Coronary artery (tissue), 2 donors: ENCODE measurements around the gene ISYNA1.

Source experiments
- DNase-seq: peaks from one replicate; pipeline ENCODE4 v3.0.0-alpha.2; 2017; ENCODE audit warnings: low spot score
- H3K27ac ChIP-seq, 2 donors: fragments of 200-600 bp; sonication (generic); one replicate each; pipeline ENCODE4 v1.5.1; 2016 to 2019
- H3K4me3 ChIP-seq: fragments of 200-600 bp; sonication (generic); 2 replicates; pipeline ENCODE4 v1.5.1; 2016; ENCODE audit warnings: mild to moderate bottlenecking, moderate library complexity
- CTCF ChIP-seq: fragments of 200-600 bp; sonication (generic); IDR thresholded peaks from one replicate; pipeline ENCODE4 v1.5.1; 2019; ENCODE audit warnings: antibody characterized with exemption

Gene ISYNA1

DNA sequence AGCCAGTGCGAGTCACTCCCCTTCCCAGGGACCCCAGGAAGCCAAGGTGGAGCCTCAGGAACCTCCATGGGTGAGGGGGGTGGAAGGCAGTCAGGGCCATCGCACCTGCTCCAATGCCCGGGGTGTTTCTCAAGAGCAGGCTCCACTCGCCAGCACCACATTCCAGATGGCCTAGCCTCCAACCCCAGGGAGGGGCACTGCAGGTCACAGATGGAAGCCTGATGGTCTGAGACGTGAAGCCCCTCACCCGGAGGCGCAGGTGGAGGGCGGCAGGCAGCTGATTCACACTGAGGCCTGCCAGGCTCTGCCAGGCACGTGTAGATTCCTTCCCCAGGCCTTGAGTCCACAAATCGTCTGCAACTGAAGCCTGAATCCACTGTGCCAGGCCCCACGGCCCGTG is 23.0 kb upstream of the ISYNA1 start:
- no peak for DNase-seq
- Histone ChIP-seq H3K4me3 (no peak overlapping the region), H3K27ac (peak overlapping the region; percentile 68 to 98)
- TF ChIP-seq CTCF: no peak

DNA sequence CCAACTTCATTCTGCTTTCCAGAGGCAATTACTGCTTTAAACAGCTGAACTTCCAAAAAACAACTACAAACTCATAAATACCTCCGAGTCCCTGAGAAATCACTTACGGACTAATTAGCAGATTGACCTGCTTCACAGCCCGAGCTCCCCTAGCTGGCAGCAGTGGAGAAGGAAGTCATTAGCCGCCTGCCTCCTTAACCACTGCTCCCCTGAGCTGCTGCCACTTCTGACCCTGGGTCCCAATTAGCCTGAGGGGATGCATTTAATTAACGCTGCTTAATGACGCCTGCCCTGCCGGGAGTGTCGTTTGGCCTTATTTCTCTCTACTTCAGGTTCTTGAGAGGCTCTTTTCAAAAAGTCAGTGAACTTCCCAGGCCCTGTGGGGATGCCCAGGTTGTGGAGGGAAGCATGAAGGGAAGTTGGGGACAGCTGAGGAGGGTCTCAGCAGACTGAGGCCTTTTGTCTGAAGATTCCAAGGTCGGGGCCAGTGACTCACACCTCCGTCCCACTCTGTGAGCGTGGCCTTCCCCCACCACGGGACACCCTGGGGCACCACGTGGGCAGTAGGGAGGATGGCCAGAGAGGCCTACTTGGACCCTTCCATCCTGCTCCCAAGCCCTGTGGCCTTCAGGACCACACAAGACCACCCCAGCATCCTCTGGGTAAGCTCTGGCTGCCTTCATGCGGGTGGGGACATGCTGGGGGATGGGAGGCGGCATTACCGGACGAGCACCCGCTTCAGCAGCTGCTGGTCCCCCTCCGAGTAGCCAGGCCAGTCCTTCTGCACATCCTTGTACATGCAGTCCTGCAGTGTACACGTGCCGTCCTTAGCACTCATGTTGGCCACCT is 19.8 kb upstream of the ISYNA1 start:
- Histone ChIP-seq H3K4me3 (no peak overlapping the region), H3K27ac (peak overlapping the region; percentile 1 to 83)
- TF ChIP-seq CTCF: no peak
- DNase-seq: no peak

- Histone ChIP-seq H3K27ac (peak overlapping the region; percentile 26 to 83), H3K4me3 (no peak overlapping the region)
- no peak for DNase-seq
- no peak for TF ChIP-seq CTCF
Measured at GRCh38 chr19:18456974-18457373, 19.0 kb upstream of the ISYNA1 start.

GRCh38 chr19:18456279-18456678 is 18.3 kb upstream of the ISYNA1 start:
- peak overlapping the region; percentile 26 to 70 for H3K27ac ChIP-seq
- DNase-seq: no peak
- H3K4me3 ChIP-seq: no peak overlapping the region
- no peak for TF ChIP-seq CTCF

- no peak for TF ChIP-seq CTCF
- no peak overlapping the region for H3K4me3 ChIP-seq
- H3K27ac ChIP-seq: no peak overlapping the region
- no peak for DNase-seq
Measured at GRCh38 chr19:18453269-18454024, 15.5 kb upstream of the ISYNA1 start.

DNA sequence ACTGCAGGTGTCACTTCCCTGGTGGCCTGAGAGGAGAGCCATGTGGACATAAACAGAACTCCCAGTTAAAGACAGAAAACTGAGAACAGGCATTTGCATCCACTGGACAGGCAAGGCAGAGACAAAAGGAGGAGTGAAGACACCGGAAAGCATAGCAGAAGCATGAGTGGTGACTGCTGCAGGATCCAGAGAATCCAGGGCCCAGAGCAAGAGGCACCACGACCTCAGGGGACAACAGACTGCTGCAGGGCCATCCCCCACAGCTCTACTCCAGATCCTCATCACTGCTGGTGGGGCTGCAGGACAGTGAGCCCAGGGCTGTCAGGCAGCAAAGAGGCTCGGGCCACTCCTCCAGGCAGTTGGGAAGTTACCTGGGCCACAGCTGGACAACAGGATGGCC is 14.5 kb upstream of the ISYNA1 start:
- Histone ChIP-seq H3K27ac (no peak overlapping the region), H3K4me3 (no peak overlapping the region)
- no peak for DNase-seq
- no peak for TF ChIP-seq CTCF
